Ovary (tissue), 9 donors: ENCODE data around the gene BRINP1. TPM values are rescaled to one million over a fixed set of nuclear protein-coding genes. Genes with fewer than 3 reads are reported as not detected.
A peak's percentile ranks its signal among the peaks of the same experiment; 100 is the strongest.

Experiments used
- DNase-seq, 5 donors: peaks; one replicate each; pipeline ENCODE4 v3.0.0-alpha.2; 2019 to 2020
- H3K27ac ChIP-seq, 2 donors: fragments of 200-600 bp; one replicate each; pipeline versions ENCODE4 v1.5.1 to v1.8.0; 2019 to 2022
- H3K27me3 ChIP-seq: fragments of 200-600 bp; one replicate; pipeline ENCODE4 v1.8.0; 2022
- H3K36me3 ChIP-seq: fragments of 200-600 bp; sonication (generic); one replicate; pipeline ENCODE4 v1.5.1; 2019
- H3K4me1 ChIP-seq: one replicate; pipeline ENCODE4 v1.8.1; 2013; ENCODE audit warnings: mild to moderate bottlenecking, moderate library complexity; ENCODE audit not compliant: insufficient read depth
- H3K4me3 ChIP-seq: fragments of 200-600 bp; sonication (generic); one replicate; pipeline ENCODE4 v1.5.1; 2017
- H3K9me3 ChIP-seq, 2 donors: fragments of 200-600 bp in 1 of 2; sonication (generic) in 1 of 2; one replicate each; pipeline versions ENCODE4 v1.5.1 to v1.8.1; 2013 to 2019; ENCODE audit warnings: mild to moderate bottlenecking in 1 of 2, moderate library complexity in 1 of 2
- CTCF ChIP-seq, 3 donors: fragments of 450-650 bp in 2 of 3; fragments of 200-600 bp in 1 of 3; IDR thresholded peaks; one replicate each; pipeline versions ENCODE4 v1.5.1 to v1.8.0; 2016 to 2022; ENCODE audit warnings: antibody characterized with exemption in 3 of 3, mild to moderate bottlenecking in 1 of 3
- EP300 ChIP-seq: sonication (generic); formaldehyde crosslinking; IDR thresholded peaks from one replicate; pipeline ENCODE4 v1.6.1; 2017; ENCODE audit warnings: antibody characterized with exemption
- POLR2A ChIP-seq: fragments of 450-650 bp; IDR thresholded peaks from one replicate; pipeline ENCODE4 v1.6.1; 2017; ENCODE audit warnings: antibody characterized with exemption, mild to moderate bottlenecking, moderate library complexity
- WGBS, 3 donors: extraction: QIAGEN DNeasy Blood & Tissue Kit in 1 of 3; methylation state at CpG; one replicate each; pipeline versions ENCODE4 v1.1.5 to v1.1.7; 2013 to 2017; 5-methylcytosine and 5-hydroxymethylcytosine counted together
- intact Hi-C, 4 donors: fragments of 100-400 bp; cut with DNase I; formaldehyde crosslinking; loops; one replicate each; pipeline versions ENCODE4 v1.11.0 to v1.15.1; 2022 to 2023
- polyA plus RNA-seq, 2 donors: library from polyadenylated mRNA; stranded (reverse); fragments of 200-250 nt in 1 of 2; fragments of 350-450 nt in 1 of 2; fragmentation: Illumina TruSeq in 1 of 2; extraction: RNeasy Lipid Tissue Mini Kit (QIAGEN cat#74804) in 1 of 2; gene quantifications; one replicate each; pipeline ENCODE4 v1.2.3, GENCODE V29; 2013 to 2014
- total RNA-seq, 7 donors: library from RNA; depleted of rRNA in 2 of 7; stranded (reverse); fragments of >200 nt in 2 of 7; fragmentation: NEBNext Ultra II Directional in 3 of 7; extraction: Animal tissue kit (Norgen Biotek cat#: 25700) in 3 of 7; gene quantifications; one replicate each; pipeline versions ENCODE4 v1.1.0 to v1.2.4, GENCODE V29; 2016 to 2023
- donor health status: DM: no; HTN: no; CAD: no; lungs with moderate emphysema.
- donor health status: DM: no; HTN: no; CAD: no.
- donor health status: Bipolar disorder and iron deficiency.
- donor health status: DM: yes; HTN: yes; CAD: no.
- donor health status: DM: no; HTN: no; CAD: no.
- donor health status: DM: yes; HTN: yes; CAD: no.

BRINP1 gene
- total and polyA plus RNA-seq, 9 donors = 0.08 to 0.32 (median 0.13) TPM; not detected in 6

- H3K27ac ChIP-seq = no peak overlapping the region
- intact Hi-C loops = loop anchor here in 1 of 4 donors (10.0 kb wide), 1 partner anchor 61 kb away; no protein-coding TSS in a partner anchor
- no peaks in the 10 kb centered on the region for H3K36me3 ChIP-seq
- TF ChIP-seq EP300 (no peak), POLR2A (no peak), CTCF (IDR thresholded peaks at IDR 0.05) (no peak)
- H3K9me3 ChIP-seq = no peaks in the 10 kb centered on the region
- H3K4me3 ChIP-seq = no peak overlapping the region
- no peaks in the 10 kb centered on the region for H3K4me1 ChIP-seq
- no peaks in the 10 kb centered on the region for H3K27me3 ChIP-seq
- 31 to 33% (median 33%) methylated on average over 3 of the region's 3 CpGs for WGBS, 3 donors
- DNase-seq = no peak
These were observed 6.7 kb upstream of the BRINP1 start for GRCh38 chr9:119375892-119376291.

DNA sequence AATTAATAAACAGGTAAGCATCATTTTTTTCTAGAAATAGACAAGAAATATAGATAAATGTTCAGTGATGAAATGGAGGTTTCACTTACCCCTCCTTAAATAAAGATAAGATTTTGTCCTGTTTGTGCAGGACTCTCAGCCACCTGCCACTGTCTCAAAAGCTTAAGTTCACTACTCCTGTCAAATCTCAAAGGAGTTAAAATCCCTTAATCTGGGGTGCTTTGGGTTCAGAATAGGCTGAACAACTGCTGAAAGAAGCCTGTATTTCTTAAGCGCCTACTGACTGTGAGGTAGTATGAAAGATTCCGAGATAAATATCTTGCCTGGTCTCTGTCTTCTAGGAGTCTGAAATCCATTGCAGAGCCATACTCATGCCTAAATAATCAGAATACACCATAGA is 3.7 kb upstream of the BRINP1 start:
- H3K27ac ChIP-seq = no peak overlapping the region
- intact Hi-C loops = loop anchor here in 1 of 4 donors (10.0 kb wide), 1 partner anchor 58 kb away; no protein-coding TSS in a partner anchor
- WGBS, 3 donors = 85 to 94% (median 91%) methylated on average over 2 of the region's 2 CpGs
- no peaks in the 10 kb centered on the region for H3K36me3 ChIP-seq
- no peak overlapping the region for H3K4me3 ChIP-seq
- TF ChIP-seq POLR2A (no peak), EP300 (no peak), CTCF (IDR thresholded peaks at IDR 0.05) (no peak)
- H3K27me3 ChIP-seq = no peaks in the 10 kb centered on the region
- no peaks in the 10 kb centered on the region for H3K9me3 ChIP-seq
- no peak for DNase-seq
- peaks cover 3% of the 10 kb centered on the region for H3K4me1 ChIP-seq

GRCh38 chr9:119370816-119371215 is 1.6 kb upstream of the BRINP1 start:
- TF ChIP-seq EP300 = no peak
- no peak for TF ChIP-seq POLR2A
- TF ChIP-seq CTCF (IDR thresholded peaks at IDR 0.05) = no peak
- H3K4me1 ChIP-seq = peaks cover 3% of the 10 kb centered on the region
- 0 to 2% (median 2%) methylated on average over 8 of the region's 8 CpGs for WGBS, 3 donors
- H3K4me3 ChIP-seq = no peak overlapping the region
- no peaks in the 10 kb centered on the region for H3K9me3 ChIP-seq
- intact Hi-C loops = loop anchor here in 1 of 4 donors (10.0 kb wide), 1 partner anchor 56 kb away; no protein-coding TSS in a partner anchor
- DNase-seq = peak in 3 of 5 donors; percentile 19 to 55 (median 32)
- H3K36me3 ChIP-seq = no peaks in the 10 kb centered on the region
- H3K27ac ChIP-seq = no peak overlapping the region
- H3K27me3 ChIP-seq = no peaks in the 10 kb centered on the region

GRCh38 chr9:119369680-119370366 is 588 bp upstream of the BRINP1 start:
- Histone ChIP-seq H3K9me3 (no peaks in the 10 kb centered on the region), H3K27ac (no peak overlapping the region), H3K27me3 (no peaks in the 10 kb centered on the region), H3K4me1 (peaks cover 3% of the 10 kb centered on the region), H3K36me3 (no peaks in the 10 kb centered on the region), H3K4me3 (no peak overlapping the region)
- intact Hi-C loops = loop anchor here in 1 of 4 donors (10.0 kb wide), 1 partner anchor 55 kb away; no protein-coding TSS in a partner anchor
- 3 to 4% (median 3%) methylated on average over 32 of the region's 32 CpGs for WGBS, 3 donors
- TF ChIP-seq POLR2A = no peak
- TF ChIP-seq EP300 = no peak
- TF ChIP-seq CTCF (IDR thresholded peaks at IDR 0.05) = no peak
- no peak for DNase-seq
